Measurements from ENCODE around the gene NAPB. TPM values are rescaled to one million over a fixed set of nuclear protein-coding genes. Genes with fewer than 3 reads are reported as not detected.

The NAPB gene
- total and polyA plus RNA-seq, 4 experiments from 2014 or later: 5.8 to 14.9 (median 9.8) TPM

- Histone ChIP-seq H3K27ac (ENCODE audit: low read depth, low read length) (no peak overlapping the region), H3K36me3 (ENCODE audit: insufficient read depth, low read length) (no peaks in the 10 kb centered on the region), H3K4me3 (ENCODE audit: low read length in 2 of 2) (no peak overlapping the region), H3K27me3 (ENCODE audit: insufficient read depth, low read length) (no peaks in the 10 kb centered on the region), H3K4me1 (ENCODE audit: insufficient read depth, low read length) (no peaks in the 10 kb centered on the region), H3K9me3 (ENCODE audit: control insufficient read depth in 1 of 2, low read length in 2 of 2) (no peaks in the 10 kb centered on the region)
- Mint-ChIP-seq H3K9me3 (peaks cover 0 to 2% (median 0%) of the 10 kb centered on the region in 8 donors), H3K4me3 (no peak overlapping the region), H3K27ac (peak overlapping the region in 1 of 7 donors; percentile 71), H3K4me1 (peaks cover 4 to 11% (median 8%) of the 10 kb centered on the region in 4 donors), H3K36me3 (no peaks in the 10 kb centered on the region), H3K27me3 (peaks cover 2 to 14% of the 10 kb centered on the region in 2 donors)
- intact Hi-C loops (cut with micrococcal nuclease): no loop called here
- CTCF ChIA-PET (ENCODE audit: partially characterized antibody): interaction anchor here (1.5 kb wide), 1 partner anchor 12 kb away, joined by 3 read pairs; no protein-coding TSS in a partner anchor
- POLR2A ChIA-PET (ENCODE audit: partially characterized antibody): no interaction called here
- DNase-seq: no peak
These were observed 34.4 kb upstream of the NAPB start for GRCh38 chr20:23455639-23456038.

- no peaks in the 10 kb centered on the region for H3K36me3 ChIP-seq (ENCODE audit: insufficient read depth, low read length)
- POLR2A ChIA-PET (ENCODE audit: partially characterized antibody): no interaction called here
These were observed 33.5 kb upstream of the NAPB start for GRCh38 chr20:23454816-23455215.

DNA sequence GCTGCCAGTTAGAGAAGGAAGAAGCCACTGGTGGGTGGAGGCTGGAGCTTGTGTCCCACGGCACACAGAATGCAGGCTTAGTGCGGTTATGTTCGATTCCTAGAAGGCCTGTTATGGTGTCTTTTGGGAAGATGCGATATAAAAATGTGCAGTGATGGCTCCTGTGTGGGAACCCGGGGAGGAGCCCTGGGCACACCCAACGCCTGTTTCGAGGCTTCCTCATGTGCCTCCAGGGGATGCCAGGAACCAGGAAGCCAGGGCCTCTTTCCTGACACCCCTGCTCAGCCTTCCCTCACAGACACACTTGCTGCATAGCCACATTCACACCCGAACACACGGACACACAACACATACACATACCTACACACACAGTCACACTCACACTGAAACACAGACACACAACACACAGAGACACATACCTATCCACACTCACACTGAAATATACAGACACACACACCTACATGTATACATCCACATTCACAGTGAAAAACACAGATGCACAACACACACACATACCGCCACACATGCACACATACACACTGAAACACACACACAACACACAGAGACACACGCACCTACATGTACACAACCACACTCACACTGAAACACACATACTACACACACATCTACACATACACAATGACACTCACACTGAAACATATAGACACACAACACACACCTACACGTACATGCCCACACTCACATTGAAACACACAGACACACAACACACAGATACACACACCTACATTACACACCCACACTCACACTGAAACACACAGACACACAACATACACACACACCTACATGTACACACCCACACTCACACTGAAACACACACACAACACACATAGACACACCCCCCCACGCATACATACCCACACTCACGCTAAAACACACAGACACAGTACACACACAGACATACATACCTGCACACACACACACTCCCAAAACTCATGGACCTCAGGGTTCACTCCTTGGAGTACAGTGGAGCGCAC, 32.6 kb upstream of the NAPB start:
- DNase-seq: no peak
- Histone ChIP-seq H3K4me1 (ENCODE audit: insufficient read depth, low read length) (no peaks in the 10 kb centered on the region), H3K9me3 (ENCODE audit: control insufficient read depth in 1 of 2, low read length in 2 of 2) (no peaks in the 10 kb centered on the region), H3K27ac (ENCODE audit: low read depth, low read length) (no peak overlapping the region), H3K36me3 (ENCODE audit: insufficient read depth, low read length) (no peaks in the 10 kb centered on the region), H3K27me3 (ENCODE audit: insufficient read depth, low read length) (no peaks in the 10 kb centered on the region), H3K4me3 (ENCODE audit: low read length in 2 of 2) (no peak overlapping the region)
- H3K27ac Mint-ChIP-seq: no peak overlapping the region
- H3K4me1 Mint-ChIP-seq: peaks cover 4 to 11% (median 8%) of the 10 kb centered on the region in 4 donors
- intact Hi-C loops (cut with micrococcal nuclease): no loop called here
- POLR2A ChIA-PET (ENCODE audit: partially characterized antibody): no interaction called here
- CTCF ChIA-PET (ENCODE audit: partially characterized antibody): interaction anchor here (0.6 to 3.2 kb wide), 3 partner anchors 9 to 13 kb away, joined by 3 to 12 read pairs (median 3); no protein-coding TSS in a partner anchor
- peaks cover 0 to 2% (median 0%) of the 10 kb centered on the region in 8 donors for H3K9me3 Mint-ChIP-seq
- peaks cover 2 to 9% of the 10 kb centered on the region in 2 donors for H3K27me3 Mint-ChIP-seq
- no peaks in the 10 kb centered on the region for H3K36me3 Mint-ChIP-seq
- H3K4me3 Mint-ChIP-seq: no peak overlapping the region

More at GRCh38 chr20:23454816-23455215, 33.5 kb upstream of the NAPB start:
- H3K27me3 Mint-ChIP-seq: peaks cover 2 to 13% of the 10 kb centered on the region in 2 donors
- intact Hi-C loops (cut with micrococcal nuclease): no loop called here
- H3K4me3 Mint-ChIP-seq: no peak overlapping the region
- H3K36me3 Mint-ChIP-seq: no peaks in the 10 kb centered on the region
- no peak for DNase-seq
- peaks cover 0 to 2% (median 0%) of the 10 kb centered on the region in 8 donors for H3K9me3 Mint-ChIP-seq
- CTCF ChIA-PET (ENCODE audit: partially characterized antibody): interaction anchor here (0.6 to 1.0 kb wide), 3 partner anchors 10 to 14 kb away, joined by 3 read pairs; no protein-coding TSS in a partner anchor
- Histone ChIP-seq H3K4me3 (ENCODE audit: low read length in 2 of 2) (no peak overlapping the region), H3K4me1 (ENCODE audit: insufficient read depth, low read length) (no peaks in the 10 kb centered on the region), H3K27ac (ENCODE audit: low read depth, low read length) (no peak overlapping the region), H3K9me3 (ENCODE audit: control insufficient read depth in 1 of 2, low read length in 2 of 2) (no peaks in the 10 kb centered on the region), H3K27me3 (ENCODE audit: insufficient read depth, low read length) (no peaks in the 10 kb centered on the region)
- no peak overlapping the region for H3K27ac Mint-ChIP-seq
- peaks cover 4 to 11% (median 8%) of the 10 kb centered on the region in 4 donors for H3K4me1 Mint-ChIP-seq

DNA sequence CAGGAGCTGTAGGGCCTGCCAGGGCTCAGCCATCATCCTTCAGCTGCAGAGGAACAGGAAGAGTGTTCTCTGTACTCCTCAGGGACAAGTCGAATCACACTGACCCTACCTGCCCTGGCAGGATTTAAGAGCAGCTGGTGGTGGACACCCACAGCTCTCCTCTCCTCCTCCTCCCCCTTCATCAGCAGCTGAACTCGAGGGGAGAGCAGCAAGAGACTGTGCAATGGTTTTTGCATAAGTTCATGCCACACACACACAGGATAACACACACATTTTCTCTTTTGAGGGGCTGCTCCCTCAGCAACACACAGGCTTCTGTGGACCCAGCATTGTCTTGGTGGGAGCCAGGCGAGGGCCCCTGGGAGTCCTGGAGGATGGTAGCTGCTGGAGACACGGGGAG, 31.5 kb upstream of the NAPB start, which contains the start of gene CST11:
Gene CST11, minus strand, starts transcription at position 101 of the 400 bp plus-strand sequence. Its CDS starts 65 bp downstream, at position 36.
- Histone ChIP-seq H3K27me3 (ENCODE audit: insufficient read depth, low read length) (no peaks in the 10 kb centered on the region), H3K27ac (ENCODE audit: low read depth, low read length) (no peak within 1 kb of the TSS), H3K9me3 (ENCODE audit: control insufficient read depth in 1 of 2, low read length in 2 of 2) (no peaks in the 10 kb centered on the region), H3K4me1 (ENCODE audit: insufficient read depth, low read length) (no peaks in the 10 kb centered on the region), H3K4me3 (ENCODE audit: low read length in 2 of 2) (no peak within 1 kb of the TSS), H3K36me3 (ENCODE audit: insufficient read depth, low read length) (no peaks in the 10 kb centered on the region)
- no peaks in the 10 kb centered on the region for H3K36me3 Mint-ChIP-seq
- H3K4me3 Mint-ChIP-seq: no peak within 1 kb of the TSS
- H3K27ac Mint-ChIP-seq: no peak within 1 kb of the TSS
- no peak for DNase-seq
- CTCF ChIA-PET (ENCODE audit: partially characterized antibody): interaction anchor here (3.2 kb wide), 1 partner anchor 11 kb away, joined by 12 read pairs; no protein-coding TSS in a partner anchor
- intact Hi-C loops (cut with micrococcal nuclease): no loop called here
- peaks cover 4 to 11% (median 8%) of the 10 kb centered on the region in 4 donors for H3K4me1 Mint-ChIP-seq
- peaks cover 0 to 2% (median 0%) of the 10 kb centered on the region in 8 donors for H3K9me3 Mint-ChIP-seq
- POLR2A ChIA-PET (ENCODE audit: partially characterized antibody): no interaction called here
- peaks cover 2 to 9% of the 10 kb centered on the region in 2 donors for H3K27me3 Mint-ChIP-seq

GRCh38 chr20:23451956-23452487, 30.7 kb upstream of the NAPB start:
- Histone ChIP-seq H3K4me3 (ENCODE audit: low read length in 2 of 2) (no peak overlapping the region), H3K27me3 (ENCODE audit: insufficient read depth, low read length) (no peaks in the 10 kb centered on the region), H3K36me3 (ENCODE audit: insufficient read depth, low read length) (no peaks in the 10 kb centered on the region), H3K27ac (ENCODE audit: low read depth, low read length) (no peak overlapping the region), H3K9me3 (ENCODE audit: control insufficient read depth in 1 of 2, low read length in 2 of 2) (no peaks in the 10 kb centered on the region), H3K4me1 (ENCODE audit: insufficient read depth, low read length) (no peaks in the 10 kb centered on the region)
- no peak overlapping the region for H3K27ac Mint-ChIP-seq
- ChIA-PET CTCF (ENCODE audit: partially characterized antibody) (interaction anchor here (3.2 kb wide), 1 partner anchor 10 kb away, joined by 12 read pairs; no protein-coding TSS in a partner anchor), POLR2A (ENCODE audit: partially characterized antibody) (no interaction called here)
- peaks cover 4 to 10% (median 8%) of the 10 kb centered on the region in 4 donors for H3K4me1 Mint-ChIP-seq
- DNase-seq: no peak
- H3K9me3 Mint-ChIP-seq: peaks cover 0 to 2% (median 0%) of the 10 kb centered on the region in 8 donors
- intact Hi-C loops (cut with micrococcal nuclease): no loop called here
- H3K36me3 Mint-ChIP-seq: no peaks in the 10 kb centered on the region
- no peak overlapping the region for H3K4me3 Mint-ChIP-seq
- peaks cover 2 to 9% of the 10 kb centered on the region in 2 donors for H3K27me3 Mint-ChIP-seq

DNA sequence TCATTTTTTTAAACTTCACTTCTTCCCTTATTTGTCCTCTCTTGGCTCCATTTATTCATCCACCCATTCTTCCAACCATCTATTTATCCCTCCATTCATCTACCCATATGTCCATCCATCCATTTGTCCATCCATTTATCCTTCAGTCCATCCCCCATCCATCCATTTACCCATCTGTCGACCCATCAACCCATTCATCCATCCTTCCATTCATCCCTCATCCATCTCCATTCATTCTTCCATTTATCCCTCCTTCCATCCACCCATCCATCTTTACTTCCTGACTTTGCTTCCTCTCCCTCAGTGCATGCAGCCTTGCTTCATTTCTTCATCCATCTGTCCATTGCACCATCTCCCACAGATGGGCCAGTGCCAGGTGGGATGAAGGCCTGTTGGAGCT, 29.6 kb upstream of the NAPB start:
- Mint-ChIP-seq H3K27ac (peak overlapping the region in 1 of 7 donors; percentile 34), H3K4me3 (no peak overlapping the region), H3K9me3 (peaks cover 0 to 2% (median 0%) of the 10 kb centered on the region in 8 donors), H3K36me3 (no peaks in the 10 kb centered on the region), H3K4me1 (peaks cover 0 to 1% (median 1%) of the 10 kb centered on the region in 4 donors), H3K27me3 (peaks cover 2% of the 10 kb centered on the region in 2 donors)
- Histone ChIP-seq H3K4me1 (ENCODE audit: insufficient read depth, low read length) (no peaks in the 10 kb centered on the region), H3K36me3 (ENCODE audit: insufficient read depth, low read length) (no peaks in the 10 kb centered on the region), H3K4me3 (ENCODE audit: low read length in 2 of 2) (no peak overlapping the region), H3K9me3 (ENCODE audit: control insufficient read depth in 1 of 2, low read length in 2 of 2) (no peaks in the 10 kb centered on the region), H3K27me3 (ENCODE audit: insufficient read depth, low read length) (no peaks in the 10 kb centered on the region), H3K27ac (ENCODE audit: low read depth, low read length) (no peak overlapping the region)
- CTCF ChIA-PET (ENCODE audit: partially characterized antibody): interaction anchor here (3.2 kb wide), 1 partner anchor 9 kb away, joined by 12 read pairs; no protein-coding TSS in a partner anchor
- no peak for DNase-seq
- intact Hi-C loops (cut with micrococcal nuclease): no loop called here
- POLR2A ChIA-PET (ENCODE audit: partially characterized antibody): no interaction called here

GRCh38 chr20:23449421-23449820, 28.1 kb upstream of the NAPB start:
- CTCF ChIA-PET (ENCODE audit: partially characterized antibody): interaction anchor here (1.4 kb wide), 1 partner anchor 13 kb away, joined by 3 read pairs; no protein-coding TSS in a partner anchor
- Histone ChIP-seq H3K9me3 (ENCODE audit: control insufficient read depth in 1 of 2, low read length in 2 of 2) (no peaks in the 10 kb centered on the region), H3K36me3 (ENCODE audit: insufficient read depth, low read length) (no peaks in the 10 kb centered on the region), H3K4me3 (ENCODE audit: low read length in 2 of 2) (no peak overlapping the region), H3K27ac (ENCODE audit: low read depth, low read length) (no peak overlapping the region), H3K27me3 (ENCODE audit: insufficient read depth, low read length) (no peaks in the 10 kb centered on the region), H3K4me1 (ENCODE audit: insufficient read depth, low read length) (no peaks in the 10 kb centered on the region)
- Mint-ChIP-seq H3K27ac (no peak overlapping the region), H3K9me3 (no peaks in the 10 kb centered on the region), H3K36me3 (no peaks in the 10 kb centered on the region), H3K4me1 (no peaks in the 10 kb centered on the region), H3K27me3 (peaks cover 0 to 2% of the 10 kb centered on the region in 2 donors), H3K4me3 (no peak overlapping the region)
- POLR2A ChIA-PET (ENCODE audit: partially characterized antibody): no interaction called here
- intact Hi-C loops (cut with micrococcal nuclease): no loop called here
- DNase-seq: no peak
